Activated CD4-positive, alpha-beta T cell treated with anti-CD3 and anti-CD28 coated beads, Interleukin-10, Interleukin-2, amounts not matched to agents 100 ng/mL and 50 ng/mL, durations not matched to agents 16 hours and 8 hours (primary cell): ENCODE data around the gene CHRNA9.
"Not testable (repeated sequence)": the region's sequence is repeated elsewhere in the genome, so short reads cannot be mapped to it uniquely, and the experiment has no call there.

Source experiments
- DNase-seq: peaks from one replicate; pipeline ENCODE4 v3.0.0-alpha.2; 2020

Gene CHRNA9

DNA sequence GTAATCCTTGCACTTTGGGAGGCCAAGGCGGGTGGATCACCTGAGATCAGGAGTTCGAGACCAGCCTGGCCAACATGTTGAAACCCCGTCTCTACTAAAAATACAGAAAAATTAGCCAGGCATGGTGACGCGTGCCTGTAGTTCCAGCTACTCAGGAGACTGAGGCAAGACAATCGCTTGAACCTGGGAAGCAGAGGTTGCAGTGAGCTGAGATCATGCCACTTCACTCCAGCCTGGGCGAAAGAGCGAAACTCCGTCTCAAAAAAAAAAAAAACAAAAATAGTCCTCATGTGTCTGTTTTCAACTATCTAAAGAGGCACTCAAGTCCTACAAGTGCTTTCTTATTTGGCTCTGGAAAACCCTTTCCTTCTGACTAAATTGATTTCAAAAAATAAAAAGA, 57.1 kb downstream of the CHRNA9 start:
- DNase-seq: not testable (repeated sequence)

GRCh38 chr4:40394236-40394635, 59.1 kb downstream of the CHRNA9 start:
- no peak for DNase-seq

- DNase-seq: no peak
These were observed 60.2 kb downstream of the CHRNA9 start for GRCh38 chr4:40395166-40395900.

- DNase-seq: no peak
These were observed 61.0 kb downstream of the CHRNA9 start for GRCh38 chr4:40395908-40396793.

DNA sequence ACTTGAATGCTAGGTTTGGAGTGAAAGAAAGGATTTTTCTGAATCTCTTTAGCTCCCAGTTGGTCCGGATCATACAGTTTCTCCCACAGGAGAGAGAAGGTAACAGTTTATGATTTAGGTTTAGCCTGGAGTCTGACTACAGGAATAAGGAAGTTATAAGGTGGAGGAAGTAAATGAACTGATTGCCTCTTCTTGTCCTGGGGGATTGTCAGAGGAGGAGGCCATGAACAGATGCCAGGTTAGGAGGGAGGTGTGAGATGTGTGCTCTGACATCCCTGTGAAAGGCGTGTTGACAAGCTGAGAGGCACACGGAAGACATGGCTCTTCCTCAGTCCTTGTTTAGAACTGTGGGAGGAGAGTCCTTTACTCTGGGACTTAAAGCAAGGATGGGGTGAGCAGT, 64.4 kb downstream of the CHRNA9 start:
- no peak for DNase-seq

GRCh38 chr4:40401096-40401495, 66.0 kb downstream of the CHRNA9 start:
- DNase-seq: no peak

GRCh38 chr4:40401631-40402030, 66.5 kb downstream of the CHRNA9 start:
- no peak for DNase-seq

DNA sequence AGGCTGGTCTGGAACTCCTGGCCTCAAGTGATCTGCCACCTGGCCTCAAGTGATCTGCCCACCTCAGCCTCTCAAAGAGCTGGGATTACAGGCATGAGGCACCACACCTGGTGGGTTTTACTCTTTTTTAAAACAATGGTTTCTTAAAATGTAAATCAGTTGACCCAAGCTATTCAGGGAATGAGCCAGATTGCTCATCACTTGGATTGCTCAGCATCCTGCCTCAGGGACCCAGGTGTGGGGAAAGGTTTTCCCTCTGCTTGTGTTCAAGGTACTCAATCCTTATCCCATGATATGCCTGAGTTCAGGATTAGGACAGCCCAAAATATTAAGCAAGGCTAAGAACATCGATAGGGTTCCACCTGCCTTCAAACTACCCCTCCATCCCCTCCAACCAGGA, 67.4 kb downstream of the CHRNA9 start:
- DNase-seq: no peak

- DNase-seq: no peak
These were observed 67.9 kb downstream of the CHRNA9 start for GRCh38 chr4:40403081-40403480.
